ENCODE data around the gene RYR2. TPM values are rescaled to one million over a fixed set of nuclear protein-coding genes. Genes with fewer than 3 reads are reported as not detected.

Gene RYR2
- total RNA-seq, 1 experiment from 2014 or later: 2.8 TPM

- H3K27ac ChIP-seq (ENCODE audit: low read depth, low read length, poor library complexity, severe bottlenecking): no peak overlapping the region
- no peak for TF ChIP-seq EZH2 (IDR thresholded peaks at IDR 0.05; ENCODE audit: borderline replicate concordance, low read depth, low read length, poor library complexity, severe bottlenecking)
- TF ChIP-seq CTCF (conservative IDR thresholded peaks at IDR 0.05; ENCODE audit: low read depth, low read length): no peak
- ChIA-PET POLR2A (ENCODE audit: low non-redundant PET) (no interaction called here), CTCF (no interaction called here)
- no peak for DNase-seq (ENCODE audit: low spot score)
- H3K9me3 ChIP-seq (ENCODE audit: low read depth, low read length, poor library complexity, severe bottlenecking): no peaks in the 10 kb centered on the region
- H3K36me3 ChIP-seq (ENCODE audit: insufficient read depth, low read length, poor library complexity, severe bottlenecking): no peaks in the 10 kb centered on the region
- no peaks in the 10 kb centered on the region for H3K27me3 ChIP-seq (replicated peaks; ENCODE audit: insufficient read depth, low read depth, low read length, poor library complexity)
- BruUV-seq (replicated peaks): no TSS peak
- H3K4me1 ChIP-seq (ENCODE audit: insufficient read depth, low read length, poor library complexity, severe bottlenecking): no peaks in the 10 kb centered on the region
- H3K4me3 ChIP-seq (ENCODE audit: low read depth, low read length, poor library complexity, severe bottlenecking): no peak overlapping the region
- intact Hi-C loops (cut with micrococcal nuclease; ENCODE audit: unreplicated experiment): no loop called here
These were observed 190.5 kb downstream of the RYR2 start for GRCh38 chr1:237232501-237232900.

GRCh38 chr1:237235091-237235490 is 193.1 kb downstream of the RYR2 start:
- TF ChIP-seq CTCF (conservative IDR thresholded peaks at IDR 0.05; ENCODE audit: low read depth, low read length) (no peak), EZH2 (IDR thresholded peaks at IDR 0.05; ENCODE audit: borderline replicate concordance, low read depth, low read length, poor library complexity, severe bottlenecking) (no peak)
- no peaks in the 10 kb centered on the region for H3K9me3 ChIP-seq (ENCODE audit: low read depth, low read length, poor library complexity, severe bottlenecking)
- BruUV-seq (replicated peaks): no TSS peak
- DNase-seq (ENCODE audit: low spot score): no peak
- no peak overlapping the region for H3K27ac ChIP-seq (ENCODE audit: low read depth, low read length, poor library complexity, severe bottlenecking)
- ChIA-PET POLR2A (ENCODE audit: low non-redundant PET) (no interaction called here), CTCF (no interaction called here)
- H3K4me1 ChIP-seq (ENCODE audit: insufficient read depth, low read length, poor library complexity, severe bottlenecking): no peaks in the 10 kb centered on the region
- H3K36me3 ChIP-seq (ENCODE audit: insufficient read depth, low read length, poor library complexity, severe bottlenecking): no peaks in the 10 kb centered on the region
- intact Hi-C loops (cut with micrococcal nuclease; ENCODE audit: unreplicated experiment): no loop called here
- no peaks in the 10 kb centered on the region for H3K27me3 ChIP-seq (replicated peaks; ENCODE audit: insufficient read depth, low read depth, low read length, poor library complexity)
- no peak overlapping the region for H3K4me3 ChIP-seq (ENCODE audit: low read depth, low read length, poor library complexity, severe bottlenecking)

GRCh38 chr1:237237721-237238120 is 195.7 kb downstream of the RYR2 start:
- Histone ChIP-seq H3K36me3 (ENCODE audit: insufficient read depth, low read length, poor library complexity, severe bottlenecking) (no peaks in the 10 kb centered on the region), H3K27me3 (replicated peaks; ENCODE audit: insufficient read depth, low read depth, low read length, poor library complexity) (no peaks in the 10 kb centered on the region), H3K4me1 (ENCODE audit: insufficient read depth, low read length, poor library complexity, severe bottlenecking) (no peaks in the 10 kb centered on the region), H3K9me3 (ENCODE audit: low read depth, low read length, poor library complexity, severe bottlenecking) (no peaks in the 10 kb centered on the region), H3K4me3 (ENCODE audit: low read depth, low read length, poor library complexity, severe bottlenecking) (no peak overlapping the region), H3K27ac (ENCODE audit: low read depth, low read length, poor library complexity, severe bottlenecking) (no peak overlapping the region)
- no peak for DNase-seq (ENCODE audit: low spot score)
- ChIA-PET POLR2A (ENCODE audit: low non-redundant PET) (no interaction called here), CTCF (no interaction called here)
- BruUV-seq (replicated peaks): no TSS peak
- intact Hi-C loops (cut with micrococcal nuclease; ENCODE audit: unreplicated experiment): no loop called here
- TF ChIP-seq CTCF (conservative IDR thresholded peaks at IDR 0.05; ENCODE audit: low read depth, low read length): no peak
- no peak for TF ChIP-seq EZH2 (IDR thresholded peaks at IDR 0.05; ENCODE audit: borderline replicate concordance, low read depth, low read length, poor library complexity, severe bottlenecking)

Measured in A673 (cell line).